SH-SY5Y (cell line): ENCODE results near the gene IGF2BP3.

Experiments
- GATA2 ChIP-seq: IDR thresholded peaks from 2 replicates; pipeline ENCODE4 v1.6.1; 2011; ENCODE audit warnings: mild to moderate bottlenecking, low read depth, low read length
- GATA3 ChIP-seq: IDR thresholded peaks from 2 replicates; pipeline ENCODE4 v1.6.1; 2011; ENCODE audit warnings: low read depth, mild to moderate bottlenecking, low read length, moderate library complexity

IGF2BP3 gene

GRCh38 chr7:23383225-23383624 lies 87.1 kb downstream of the IGF2BP3 start:
- TF ChIP-seq GATA3: no peak
- TF ChIP-seq GATA2: no peak

GRCh38 chr7:23380961-23381360 lies 89.3 kb downstream of the IGF2BP3 start:
- no peak for TF ChIP-seq GATA2

- TF ChIP-seq GATA2 (no peak), GATA3 (no peak)
Observed at GRCh38 chr7:23380556-23380955, 89.7 kb downstream of the IGF2BP3 start.

GRCh38 chr7:23378996-23379395 lies 91.3 kb downstream of the IGF2BP3 start:
- no peak for TF ChIP-seq GATA2
- TF ChIP-seq GATA3: no peak

GRCh38 chr7:23377134-23377533 lies 93.2 kb downstream of the IGF2BP3 start:
- TF ChIP-seq GATA3 (no peak), GATA2 (no peak)

GRCh38 chr7:23373151-23374004 lies 96.9 kb downstream of the IGF2BP3 start:
- TF ChIP-seq GATA3: no peak
- TF ChIP-seq GATA2: no peak

- TF ChIP-seq GATA2 (no peak), GATA3 (no peak)
Observed at GRCh38 chr7:23372611-23373010, 97.7 kb downstream of the IGF2BP3 start.

GRCh38 chr7:23371654-23372053 lies 98.6 kb downstream of the IGF2BP3 start:
- TF ChIP-seq GATA3 (no peak), GATA2 (no peak)

- no peak for TF ChIP-seq GATA2
- TF ChIP-seq GATA3: no peak
Observed at GRCh38 chr7:23369695-23370404, 100.4 kb downstream of the IGF2BP3 start.

- no peak for TF ChIP-seq GATA2
- no peak for TF ChIP-seq GATA3
Observed at GRCh38 chr7:23369100-23369499, 101.2 kb downstream of the IGF2BP3 start.

- TF ChIP-seq GATA2: no peak
- TF ChIP-seq GATA3: no peak
Observed at GRCh38 chr7:23358152-23358674, 112.1 kb downstream of the IGF2BP3 start.

GRCh38 chr7:23357190-23358093 lies 112.8 kb downstream of the IGF2BP3 start:
- TF ChIP-seq GATA2 (peak; percentile 23; the same call in 1 of the 2 replicates), GATA3 (no peak)

- TF ChIP-seq GATA3 (no peak), GATA2 (no peak)
Observed at GRCh38 chr7:23356726-23357125, 113.6 kb downstream of the IGF2BP3 start.

- TF ChIP-seq GATA3: no peak
- TF ChIP-seq GATA2: no peak
Observed at GRCh38 chr7:23356168-23356567, 114.1 kb downstream of the IGF2BP3 start.

GRCh38 chr7:23353172-23353571 lies 117.1 kb downstream of the IGF2BP3 start:
- TF ChIP-seq GATA3 (no peak), GATA2 (no peak)
